Fibroblast of lung (primary cell): ENCODE data around the gene TMEM220.

Experiments
- CTCF ChIP-seq, 2 donors: IDR thresholded peaks in 1 of 2; conservative IDR thresholded peaks in 1 of 2; 1 replicate in 1 of 2; 2 replicates in 1 of 2; pipeline ENCODE4 v1.5.1; 2011 to 2012; ENCODE audit warnings: low read length in 2 of 2, control low read depth in 1 of 2, inconsistent platforms in 1 of 2, low read depth in 1 of 2, mild to moderate bottlenecking in 1 of 2
- EZH2 ChIP-seq: IDR thresholded peaks from 2 replicates; pipeline ENCODE4 v1.5.1; 2012; ENCODE audit warnings: low read length, control low read depth, mild to moderate bottlenecking; ENCODE audit errors: missing control alignments

GRCh38 chr17:10772425-10773380, 42.9 kb upstream of the TMEM220 start:
- TF ChIP-seq CTCF (conservative IDR thresholded peaks at IDR 0.05 in 1 of 2, IDR thresholded peaks at IDR 0.05 in 1 of 2; ENCODE audit: low read depth in 1 of 2, low read length in 2 of 2): peak; percentile 49 to 81
- no peak for TF ChIP-seq EZH2
